Uterus (tissue), 4 donors: ENCODE results near the gene RBM25. TPM values are rescaled to one million over a fixed set of nuclear protein-coding genes. Genes with fewer than 3 reads are reported as not detected.

Experiments used
- DNase-seq, 2 donors: peaks; one replicate each; pipeline ENCODE4 v3.0.0-alpha.2; 2019 to 2020
- H3K27ac ChIP-seq, 2 donors: fragments of 200-600 bp; sonication (generic); 1 replicate in 1 of 2; 2 replicates in 1 of 2; pipeline ENCODE4 v1.5.1; 2016 to 2018
- H3K27me3 ChIP-seq, 2 donors: fragments of 200-600 bp; sonication (generic); one replicate each; pipeline ENCODE4 v1.5.1; 2018 to 2019; ENCODE audit warnings: control low read depth in 1 of 2
- H3K36me3 ChIP-seq, 2 donors: fragments of 200-600 bp; sonication (generic); one replicate each; pipeline ENCODE4 v1.5.1; 2019; ENCODE audit warnings: control low read depth in 1 of 2
- H3K4me1 ChIP-seq, 2 donors: fragments of 200-600 bp; sonication (generic); one replicate each; pipeline ENCODE4 v1.5.1; 2018 to 2019; ENCODE audit warnings: control low read depth in 1 of 2
- H3K4me3 ChIP-seq, 2 donors: fragments of 200-600 bp; sonication (generic); 1 replicate in 1 of 2; 2 replicates in 1 of 2; pipeline ENCODE4 v1.5.1; 2018 to 2019; ENCODE audit warnings: mild to moderate bottlenecking in 1 of 2
- H3K9me3 ChIP-seq, 2 donors: fragments of 200-600 bp; sonication (generic); one replicate each; pipeline ENCODE4 v1.5.1; 2019; ENCODE audit warnings: control low read depth in 1 of 2
- POLR2A ChIP-seq, 2 donors: fragments of 450-650 bp; IDR thresholded peaks; one replicate each; pipeline ENCODE4 v1.6.1; 2016; ENCODE audit warnings: antibody characterized with exemption in 2 of 2, mild to moderate bottlenecking in 1 of 2, moderate library complexity in 1 of 2
- intact Hi-C: fragments of 100-400 bp; cut with DNase I; formaldehyde crosslinking; loops from one replicate; pipeline ENCODE4 v1.15.1; 2023; ENCODE audit warnings: low total_unique reads
- total RNA-seq, 4 donors: library from RNA; depleted of rRNA in 3 of 4; stranded (reverse); fragments of >200 nt in 3 of 4; gene quantifications; one replicate each; pipeline versions ENCODE4 v1.1.0 to v1.2.4, GENCODE V29; 2014 to 2023
- TF ChIP-seq, protein P1 (sequence below), 4 experiments: fragments of 200-600 bp in 2 of 4; fragments of 450-650 bp in 2 of 4; sonication (generic) in 2 of 4; IDR thresholded peaks; one replicate each; pipeline ENCODE4 v1.5.1; 2016 to 2019; ENCODE audit warnings: antibody characterized with exemption in 4 of 4, mild to moderate bottlenecking in 2 of 4, moderate library complexity in 1 of 4
- donor health status: DM: yes; HTN: yes; CAD: no.

RBM25 gene
- total RNA-seq, 4 donors from 2014 or later: 26.2 to 96.1 (median 61.4) TPM

DNA sequence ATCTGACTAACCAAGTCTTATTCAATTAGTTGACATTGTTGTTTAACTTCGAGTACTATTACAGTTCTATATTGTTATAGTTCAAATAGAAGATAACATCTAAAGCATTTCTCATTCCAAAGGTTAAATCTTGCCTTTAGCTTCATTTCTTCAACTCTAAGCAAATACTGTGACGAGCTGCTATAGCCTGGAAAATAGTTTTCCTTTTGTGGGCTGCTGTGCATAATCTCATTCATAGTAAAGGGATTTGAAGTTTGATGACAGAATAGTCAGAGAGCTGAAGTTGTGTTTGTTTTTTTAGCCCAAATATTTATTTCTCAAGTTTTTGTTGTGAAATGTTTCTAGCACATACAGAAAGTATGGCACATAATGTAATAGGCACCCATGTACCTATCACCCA is 91.4 kb downstream of the RBM25 start:
- Histone ChIP-seq H3K27me3 (no peaks in the 10 kb centered on the region), H3K36me3 (no peaks in the 10 kb centered on the region), H3K27ac (no peak overlapping the region), H3K4me1 (no peaks in the 10 kb centered on the region), H3K9me3 (no peaks in the 10 kb centered on the region), H3K4me3 (no peak overlapping the region)
- no peak for DNase-seq
- no peak for TF ChIP-seq POLR2A (IDR thresholded peaks at IDR 0.05)
- TF ChIP-seq, protein P1, sequence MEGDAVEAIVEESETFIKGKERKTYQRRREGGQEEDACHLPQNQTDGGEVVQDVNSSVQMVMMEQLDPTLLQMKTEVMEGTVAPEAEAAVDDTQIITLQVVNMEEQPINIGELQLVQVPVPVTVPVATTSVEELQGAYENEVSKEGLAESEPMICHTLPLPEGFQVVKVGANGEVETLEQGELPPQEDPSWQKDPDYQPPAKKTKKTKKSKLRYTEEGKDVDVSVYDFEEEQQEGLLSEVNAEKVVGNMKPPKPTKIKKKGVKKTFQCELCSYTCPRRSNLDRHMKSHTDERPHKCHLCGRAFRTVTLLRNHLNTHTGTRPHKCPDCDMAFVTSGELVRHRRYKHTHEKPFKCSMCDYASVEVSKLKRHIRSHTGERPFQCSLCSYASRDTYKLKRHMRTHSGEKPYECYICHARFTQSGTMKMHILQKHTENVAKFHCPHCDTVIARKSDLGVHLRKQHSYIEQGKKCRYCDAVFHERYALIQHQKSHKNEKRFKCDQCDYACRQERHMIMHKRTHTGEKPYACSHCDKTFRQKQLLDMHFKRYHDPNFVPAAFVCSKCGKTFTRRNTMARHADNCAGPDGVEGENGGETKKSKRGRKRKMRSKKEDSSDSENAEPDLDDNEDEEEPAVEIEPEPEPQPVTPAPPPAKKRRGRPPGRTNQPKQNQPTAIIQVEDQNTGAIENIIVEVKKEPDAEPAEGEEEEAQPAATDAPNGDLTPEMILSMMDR (IDR thresholded peaks at IDR 0.05): no peak
- intact Hi-C loops: no loop called here

DNA sequence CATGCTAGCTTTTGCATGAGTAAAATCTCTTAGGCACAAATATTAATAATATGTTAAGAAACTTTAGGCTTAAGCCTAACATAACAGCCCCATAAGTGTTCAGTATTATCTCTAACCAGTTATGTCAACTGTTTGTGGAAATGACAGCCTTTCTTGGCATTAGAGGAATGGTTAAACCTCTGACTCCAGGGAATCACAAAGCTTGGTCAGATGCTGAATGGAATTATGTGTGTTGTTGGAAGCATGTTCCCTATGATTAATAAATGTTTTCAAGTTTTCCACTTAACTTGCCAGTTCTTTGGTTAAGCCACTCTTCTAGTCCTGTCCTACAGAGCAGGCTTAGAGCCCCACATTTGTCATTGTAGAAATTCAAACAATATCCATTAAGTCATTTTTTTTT is 94.9 kb downstream of the RBM25 start:
- Histone ChIP-seq H3K4me1 (no peaks in the 10 kb centered on the region), H3K36me3 (no peaks in the 10 kb centered on the region), H3K4me3 (no peak overlapping the region), H3K27me3 (no peaks in the 10 kb centered on the region), H3K27ac (no peak overlapping the region), H3K9me3 (no peaks in the 10 kb centered on the region)
- intact Hi-C loops: no loop called here
- no peak for DNase-seq
- TF ChIP-seq, protein P1 (IDR thresholded peaks at IDR 0.05): no peak
- TF ChIP-seq POLR2A (IDR thresholded peaks at IDR 0.05): no peak

DNA sequence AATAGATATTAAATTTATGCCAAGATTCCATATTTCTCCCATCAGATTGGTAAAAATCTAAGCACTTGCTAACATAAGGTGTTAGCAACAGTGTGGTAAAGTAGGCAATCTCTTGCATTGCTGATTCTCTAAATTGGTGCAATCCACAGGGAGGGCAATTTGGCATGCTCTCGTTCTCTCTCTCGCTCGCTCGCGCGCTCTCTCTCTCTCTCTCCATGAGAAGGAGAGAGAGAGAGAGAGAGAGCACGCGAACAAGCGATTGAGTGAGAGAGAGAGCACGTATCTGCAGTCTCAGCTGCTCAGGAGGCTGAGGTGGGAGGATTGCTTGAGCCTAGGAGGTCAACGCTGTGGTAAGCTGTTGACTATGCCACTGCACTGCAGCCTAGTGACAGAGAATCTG is 103.9 kb downstream of the RBM25 start:
- no peak overlapping the region for H3K27ac ChIP-seq
- H3K27me3 ChIP-seq: no peaks in the 10 kb centered on the region
- no peaks in the 10 kb centered on the region for H3K9me3 ChIP-seq
- no peak for DNase-seq
- intact Hi-C loops: no loop called here
- H3K36me3 ChIP-seq: no peaks in the 10 kb centered on the region
- TF ChIP-seq POLR2A (IDR thresholded peaks at IDR 0.05): no peak
- TF ChIP-seq, protein P1 (IDR thresholded peaks at IDR 0.05): no peak
- H3K4me3 ChIP-seq: no peak overlapping the region
- H3K4me1 ChIP-seq: no peaks in the 10 kb centered on the region

DNA sequence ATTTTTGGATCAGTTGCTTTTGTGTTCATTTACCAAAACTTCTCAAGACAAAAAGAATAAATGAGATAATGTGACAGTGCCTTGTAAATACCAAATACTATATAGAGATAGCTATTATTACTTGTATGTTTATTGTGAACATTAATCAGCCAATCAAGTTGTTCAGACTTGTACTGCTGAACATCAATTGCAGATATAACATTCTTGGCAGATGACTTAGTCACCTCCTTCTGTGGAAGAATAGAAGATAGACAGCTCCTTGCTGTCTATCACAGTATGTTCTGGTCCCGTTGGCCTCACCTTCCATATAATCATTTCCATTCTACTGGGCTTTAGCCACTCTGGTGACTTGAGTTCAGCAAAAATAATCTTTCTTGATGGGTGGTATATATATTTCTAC is 108.1 kb downstream of the RBM25 start:
- H3K4me1 ChIP-seq: no peaks in the 10 kb centered on the region
- intact Hi-C loops: no loop called here
- H3K4me3 ChIP-seq: no peak overlapping the region
- no peaks in the 10 kb centered on the region for H3K9me3 ChIP-seq
- H3K27me3 ChIP-seq: no peaks in the 10 kb centered on the region
- TF ChIP-seq, protein P1 (IDR thresholded peaks at IDR 0.05): no peak
- no peak for TF ChIP-seq POLR2A (IDR thresholded peaks at IDR 0.05)
- DNase-seq: no peak
- no peak overlapping the region for H3K27ac ChIP-seq
- no peaks in the 10 kb centered on the region for H3K36me3 ChIP-seq

DNA sequence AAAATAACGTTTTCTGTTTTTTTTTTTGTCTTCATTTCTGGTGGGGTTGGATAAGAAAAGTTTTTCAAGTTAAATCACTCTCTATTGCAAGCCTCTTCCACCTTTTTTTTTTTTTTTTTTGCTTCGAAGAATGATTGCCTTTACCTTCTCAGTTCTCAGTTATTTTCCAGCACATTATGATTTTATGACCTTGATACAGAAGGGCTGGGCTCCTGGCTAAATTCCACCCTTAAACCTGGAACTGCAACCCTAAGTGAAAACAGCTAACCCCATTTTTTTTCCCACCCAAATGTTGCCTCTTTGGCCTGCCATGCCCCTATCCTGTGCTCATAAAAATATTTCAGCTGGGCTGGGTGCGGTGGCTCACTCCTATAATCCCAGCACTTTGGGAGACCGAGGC is 109.4 kb downstream of the RBM25 start:
- no peak for TF ChIP-seq POLR2A (IDR thresholded peaks at IDR 0.05)
- TF ChIP-seq, protein P1 (IDR thresholded peaks at IDR 0.05): no peak
- Histone ChIP-seq H3K27me3 (no peaks in the 10 kb centered on the region), H3K27ac (no peak overlapping the region), H3K4me3 (no peak overlapping the region), H3K9me3 (no peaks in the 10 kb centered on the region), H3K4me1 (no peaks in the 10 kb centered on the region), H3K36me3 (no peaks in the 10 kb centered on the region)
- intact Hi-C loops: no loop called here
- no peak for DNase-seq
